Measurements from ENCODE around the gene RS1.

RS1 gene

DNA sequence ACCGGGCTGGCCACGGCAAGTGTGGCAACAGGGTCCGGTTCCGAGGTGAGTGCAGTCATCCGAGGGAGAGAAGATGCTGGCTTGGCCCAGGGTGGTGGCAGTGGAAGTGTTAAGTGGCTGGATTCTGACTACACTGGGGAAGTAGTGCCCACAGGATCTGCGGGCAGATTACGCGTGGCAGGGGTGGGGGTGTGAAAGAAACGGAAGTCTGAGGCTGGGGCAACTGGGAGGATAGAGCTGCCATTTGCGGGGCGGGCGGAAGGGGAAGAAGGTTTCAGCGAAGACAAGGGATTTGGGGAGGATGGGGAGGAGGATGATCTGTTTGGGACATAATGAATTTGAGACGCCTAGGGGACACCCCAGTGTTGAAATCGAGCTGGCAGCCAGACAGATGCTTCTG is 5.3 kb downstream of the RS1 start:
- DNase-seq = no peak

DNA sequence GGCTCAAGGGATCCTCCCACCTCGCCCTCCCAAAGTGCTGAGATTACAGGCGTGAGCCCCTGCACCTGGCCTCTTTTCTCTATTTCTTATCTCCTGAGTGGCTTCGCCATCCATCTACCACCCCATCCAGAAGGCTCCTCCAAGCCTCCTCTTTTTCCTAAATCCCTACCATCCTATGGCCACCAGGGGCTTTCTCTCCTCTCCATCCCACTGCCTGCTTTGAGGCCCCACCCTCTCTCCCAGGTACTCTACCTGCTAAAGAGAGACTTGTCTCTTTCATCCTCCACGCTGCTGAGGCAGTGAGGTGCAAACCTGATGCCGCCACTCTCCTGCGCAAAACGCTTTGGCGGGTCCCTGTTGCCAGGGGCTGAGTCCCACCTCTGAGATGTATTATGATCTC is 7.0 kb downstream of the RS1 start:
- DNase-seq = no peak

DNA sequence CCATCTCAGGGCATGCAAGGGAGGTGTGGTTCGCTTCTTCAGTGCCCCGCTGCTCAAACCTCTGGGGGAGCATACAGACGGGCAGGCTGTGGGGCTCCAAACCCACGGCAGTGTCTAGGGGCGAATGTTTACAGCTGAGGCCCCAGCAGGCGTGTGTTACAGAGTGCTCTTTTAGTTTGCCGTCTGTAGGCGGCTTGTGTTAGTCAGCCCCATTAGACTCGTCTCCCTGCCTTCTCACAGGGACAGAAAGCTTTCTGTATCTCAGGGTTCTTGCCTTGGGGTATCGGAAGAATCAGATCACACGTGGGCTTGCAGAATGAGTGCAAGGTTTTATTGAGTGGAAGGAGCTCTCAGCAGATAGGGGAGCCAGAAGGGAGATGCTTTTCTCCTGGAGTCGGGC is 10.6 kb downstream of the RS1 start:
- no peak for DNase-seq

DNA sequence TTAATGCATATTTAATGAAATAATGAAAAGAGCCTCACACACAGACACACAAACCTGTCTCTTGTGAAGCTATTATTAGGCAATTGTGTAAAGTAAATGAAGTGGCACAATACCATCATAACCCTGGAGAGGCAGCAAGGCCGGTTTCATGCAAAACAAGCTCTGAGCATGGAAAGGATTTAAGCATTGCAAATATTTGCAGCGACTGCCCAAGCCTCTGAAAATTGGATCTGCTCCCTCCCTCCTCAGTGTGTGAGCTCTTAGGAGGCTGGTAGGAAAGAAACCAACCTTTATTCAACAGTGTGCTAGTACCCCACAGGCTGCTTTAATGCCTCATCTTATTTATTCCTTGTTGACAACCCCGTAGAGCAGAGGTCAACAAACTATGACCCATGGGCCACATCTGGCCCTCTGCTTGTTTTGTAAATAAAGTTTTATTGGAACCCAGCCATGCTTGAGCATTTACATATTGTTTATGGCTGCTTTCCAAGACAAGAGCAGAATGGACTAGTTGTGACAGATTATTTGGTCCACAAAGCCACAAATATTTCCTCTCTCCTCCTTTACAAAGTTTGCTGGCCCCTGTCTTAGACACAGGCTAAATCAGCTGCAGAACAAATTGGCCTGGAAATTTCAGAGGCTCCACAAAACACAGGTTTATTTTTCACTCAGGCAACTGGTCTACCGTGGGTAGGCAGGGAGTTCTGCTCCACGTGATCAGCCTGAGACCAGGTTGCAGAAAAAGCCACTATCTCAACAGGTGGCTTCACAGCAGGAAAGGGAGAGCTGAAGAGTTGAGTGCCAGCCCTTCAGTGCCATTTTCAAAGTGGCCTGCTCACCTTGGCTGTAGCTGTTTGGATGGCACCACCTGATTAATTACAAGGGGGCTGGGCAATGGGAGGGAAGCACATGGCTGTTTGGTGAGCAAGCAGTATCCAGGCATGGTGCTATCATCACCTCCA is 16.8 kb downstream of the RS1 start:
- DNase-seq = no peak

DNA sequence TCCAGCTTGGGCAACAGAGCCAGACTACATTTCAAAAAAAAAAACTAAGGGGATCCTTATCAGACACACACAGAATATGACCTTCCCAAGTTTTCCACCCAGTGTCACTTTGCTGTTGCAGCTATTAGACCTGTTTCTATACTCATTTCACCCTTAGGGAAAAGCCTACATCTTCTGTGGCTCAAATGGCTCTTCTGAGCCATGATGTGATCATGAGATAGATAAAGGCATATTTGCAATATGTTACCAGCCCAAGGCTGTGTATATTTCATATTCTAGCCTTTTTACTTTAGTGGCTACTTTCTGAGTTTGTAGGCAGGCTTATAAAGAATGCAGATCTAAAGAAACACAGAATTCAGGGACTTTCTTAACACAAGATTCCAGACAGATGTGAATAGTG is 19.3 kb downstream of the RS1 start:
- DNase-seq = no peak

DNA sequence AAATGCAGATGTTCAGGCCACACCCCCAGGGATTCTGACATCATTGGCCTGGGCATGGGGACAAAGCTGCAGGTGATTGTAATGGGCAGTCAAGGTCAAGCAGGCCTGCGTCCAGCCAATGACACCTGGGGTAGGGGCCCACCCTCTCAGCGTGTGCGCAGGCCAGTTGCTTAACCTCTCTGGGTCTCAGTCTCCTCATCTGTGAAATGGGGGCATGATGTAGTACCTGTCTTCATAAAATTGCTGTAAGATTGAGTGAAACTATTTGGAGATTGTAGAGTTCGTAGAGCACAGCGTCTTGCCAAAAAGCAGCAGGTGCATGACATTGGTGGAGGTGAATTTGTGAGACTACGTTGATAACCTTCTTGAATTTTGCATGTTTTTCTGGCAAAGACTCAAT is 21.2 kb downstream of the RS1 start:
- no peak for DNase-seq

DNA sequence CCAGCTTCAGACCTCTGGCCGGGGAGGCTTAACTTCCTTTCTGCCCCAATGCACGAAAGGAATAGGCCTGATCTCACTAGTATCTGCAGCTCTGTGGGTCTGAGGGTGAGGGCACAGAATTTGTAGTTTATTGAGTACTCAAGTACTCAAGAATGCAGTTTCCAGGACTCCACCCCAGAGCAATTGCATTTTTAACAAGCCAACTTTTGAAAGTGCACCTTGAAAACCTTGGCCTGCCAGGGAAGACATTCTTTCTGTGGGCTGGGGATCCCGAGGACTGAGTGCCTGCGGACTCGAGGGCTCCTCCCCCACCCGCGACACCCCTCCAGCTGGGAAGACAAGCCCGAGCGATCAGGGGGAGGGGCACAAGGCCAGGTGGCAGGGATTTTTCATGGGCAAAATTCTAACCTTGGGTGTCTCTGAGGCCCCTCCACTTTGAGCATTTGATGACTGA is 22.4 kb downstream of the RS1 start:
- no peak for DNase-seq

DNA sequence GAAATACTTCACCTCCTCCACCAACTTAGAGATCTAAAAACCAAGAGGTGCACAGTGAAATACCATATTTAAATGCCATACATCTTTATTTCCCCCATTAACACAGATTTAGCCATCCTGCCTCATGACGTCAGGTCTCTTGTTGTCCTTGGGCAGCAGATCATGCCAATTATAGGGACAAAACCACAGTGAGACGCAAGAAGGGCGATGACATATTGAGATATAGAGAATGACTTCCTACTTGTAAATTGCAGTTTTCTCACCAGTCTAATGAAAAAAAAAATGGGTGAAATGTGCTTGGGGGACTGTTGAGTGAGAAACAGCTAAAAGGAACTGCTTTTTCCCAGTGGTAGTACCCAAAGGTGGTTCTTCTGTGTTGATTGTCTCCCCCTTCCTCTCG is 24.3 kb downstream of the RS1 start:
- DNase-seq = no peak

DNA sequence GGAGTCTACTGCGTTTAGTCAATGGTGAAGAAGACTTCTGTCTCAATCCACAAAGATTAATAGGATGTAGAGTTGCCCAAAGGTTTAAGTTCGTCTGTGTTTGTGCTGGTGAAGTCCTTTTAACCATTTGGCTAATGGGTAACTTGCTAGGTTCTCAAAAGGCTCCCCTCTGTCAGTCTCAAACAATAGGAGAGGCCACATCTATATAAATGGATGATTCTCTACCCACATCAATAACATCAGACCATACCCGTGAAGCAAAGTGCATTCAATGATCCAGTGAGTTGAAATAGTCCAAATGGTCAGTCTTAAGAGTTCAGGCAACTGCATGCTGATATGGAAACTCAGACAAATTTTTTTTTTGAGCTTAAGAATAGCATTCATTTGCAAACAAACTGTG is 28.1 kb downstream of the RS1 start:
- DNase-seq = no peak

DNA sequence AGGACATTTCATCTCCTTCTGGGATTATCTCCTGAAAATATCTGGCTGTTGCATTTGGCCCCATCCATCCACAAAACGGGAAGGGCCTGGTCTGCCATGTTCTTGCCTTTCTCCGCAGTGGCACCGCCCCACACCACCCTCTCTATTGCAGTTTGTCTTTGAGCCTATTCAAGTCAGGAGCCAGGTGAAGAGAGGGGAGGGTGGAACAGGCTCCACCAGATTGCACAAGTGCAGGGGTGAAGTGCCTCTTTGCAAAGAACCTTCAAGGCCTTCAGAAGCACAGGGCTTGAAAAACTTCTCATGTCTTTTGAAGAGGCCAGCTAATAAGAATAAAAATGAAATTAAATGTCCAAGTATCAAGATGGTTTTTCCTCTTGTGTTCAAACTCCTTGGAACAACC is 28.7 kb downstream of the RS1 start:
- no peak for DNase-seq

DNA sequence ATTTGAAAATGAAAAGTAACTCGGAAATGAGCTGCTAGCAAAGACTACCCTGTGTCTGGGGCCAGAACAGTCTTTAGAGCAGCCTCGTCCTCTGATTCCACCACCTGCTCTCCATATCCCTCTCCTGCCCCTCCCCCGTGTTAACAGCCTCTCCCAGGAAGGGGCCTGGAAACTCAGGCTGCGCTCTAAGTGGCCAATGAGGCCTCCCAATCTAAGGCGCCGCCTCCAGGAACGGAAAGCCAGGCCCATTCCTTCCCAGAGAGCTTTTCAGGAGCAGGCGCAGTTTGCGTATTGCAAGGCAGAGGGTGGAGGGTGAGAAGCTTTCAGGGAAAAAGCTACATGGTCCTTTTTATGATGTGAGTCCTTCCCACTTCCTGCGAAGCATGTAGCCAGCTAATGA is 31.2 kb downstream of the RS1 start:
- no peak for DNase-seq

DNA sequence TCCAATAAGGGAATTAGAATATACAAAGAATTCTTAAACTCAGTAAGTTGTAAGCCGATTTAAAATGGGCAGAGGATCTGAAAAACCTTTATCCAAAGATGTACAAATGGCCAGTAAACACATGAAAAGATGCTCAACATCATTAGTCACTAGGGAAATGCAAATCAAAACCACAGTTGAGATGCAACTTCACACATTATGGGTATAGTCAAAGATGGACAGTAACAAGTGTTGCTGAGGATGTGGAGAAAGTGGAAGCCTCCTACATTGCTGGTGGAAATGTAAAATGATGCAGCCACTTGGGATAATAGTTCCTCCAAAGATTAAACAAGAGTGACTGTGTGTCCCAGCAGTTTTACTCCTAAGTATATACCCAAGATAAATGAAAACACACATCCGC is 32.6 kb downstream of the RS1 start:
- DNase-seq = no peak

DNA sequence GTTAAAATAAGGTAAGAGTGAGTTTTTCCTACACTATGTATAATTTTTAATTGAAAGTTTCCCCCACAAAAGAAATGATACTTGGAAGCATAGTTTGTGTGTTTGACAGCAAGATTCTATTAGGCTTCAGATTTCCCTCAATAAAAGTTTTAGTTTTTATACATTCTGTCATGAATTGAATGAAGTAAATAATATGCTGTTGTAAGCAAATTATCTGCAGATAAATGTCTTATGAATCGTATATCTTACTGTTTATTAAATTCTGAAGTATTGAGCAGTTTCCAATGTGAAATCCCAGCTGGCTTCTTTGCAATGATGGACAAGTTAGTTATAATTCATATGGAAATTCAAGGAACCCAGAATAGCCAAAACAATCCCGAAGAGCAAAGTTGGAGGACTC is 33.5 kb downstream of the RS1 start:
- DNase-seq = no peak

DNA sequence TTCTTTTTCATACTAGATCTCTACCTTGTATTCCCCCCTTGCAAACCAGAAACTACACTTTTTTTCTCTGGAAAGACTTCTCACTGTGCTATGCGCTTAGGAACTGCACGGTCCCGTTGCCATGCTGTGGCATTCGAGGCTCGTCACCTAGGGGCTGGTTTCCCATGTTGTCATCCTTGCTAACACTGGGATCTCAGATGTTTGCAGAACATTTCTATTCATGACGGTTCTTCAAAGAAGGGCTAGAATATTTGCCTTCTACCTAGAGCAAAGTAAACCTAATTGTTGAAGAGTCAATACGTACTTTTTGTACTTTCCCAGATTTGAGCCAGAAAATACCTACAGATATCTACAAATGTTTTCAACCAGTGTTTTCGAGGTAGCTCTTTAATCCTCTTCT is 41.0 kb downstream of the RS1 start:
- no peak for DNase-seq

DNA sequence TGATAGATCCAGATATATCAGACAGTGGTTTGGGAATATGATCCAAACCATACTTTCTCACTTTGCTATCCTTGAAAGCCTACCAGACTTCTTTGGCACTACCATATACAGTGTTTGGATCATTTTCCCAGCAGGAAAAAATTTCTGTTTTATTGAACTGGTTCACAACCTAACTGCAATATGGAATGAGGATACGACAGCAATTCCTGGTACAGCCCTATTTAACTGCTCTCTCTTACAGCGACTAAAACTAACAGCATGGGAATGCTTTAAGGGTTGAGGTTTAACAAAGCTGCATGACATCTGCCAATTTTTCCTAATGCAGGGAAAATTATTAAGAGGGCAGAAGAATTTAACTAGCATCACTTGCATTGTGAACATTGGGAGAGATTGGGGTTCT is 47.3 kb downstream of the RS1 start:
- DNase-seq = no peak

DNA sequence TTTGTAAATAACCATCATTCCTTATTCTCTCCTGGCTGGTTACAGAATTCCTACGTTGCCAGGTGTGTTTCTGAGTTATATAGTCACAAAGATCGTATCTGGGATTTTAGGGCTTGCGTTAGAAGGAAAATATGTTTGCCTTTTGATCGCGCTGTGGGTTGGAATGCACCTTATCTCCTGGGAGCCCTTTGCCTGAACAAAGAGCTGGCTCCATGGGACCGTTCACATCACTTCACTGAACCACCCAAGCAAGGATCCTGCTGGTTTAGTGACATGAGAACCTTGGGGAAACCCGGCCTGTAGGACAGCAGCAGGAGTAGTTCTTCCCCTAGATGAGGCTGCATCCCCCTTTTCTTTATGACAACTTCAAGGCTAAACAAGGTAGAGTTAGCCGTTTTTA is 51.6 kb downstream of the RS1 start:
- no peak for DNase-seq

DNA sequence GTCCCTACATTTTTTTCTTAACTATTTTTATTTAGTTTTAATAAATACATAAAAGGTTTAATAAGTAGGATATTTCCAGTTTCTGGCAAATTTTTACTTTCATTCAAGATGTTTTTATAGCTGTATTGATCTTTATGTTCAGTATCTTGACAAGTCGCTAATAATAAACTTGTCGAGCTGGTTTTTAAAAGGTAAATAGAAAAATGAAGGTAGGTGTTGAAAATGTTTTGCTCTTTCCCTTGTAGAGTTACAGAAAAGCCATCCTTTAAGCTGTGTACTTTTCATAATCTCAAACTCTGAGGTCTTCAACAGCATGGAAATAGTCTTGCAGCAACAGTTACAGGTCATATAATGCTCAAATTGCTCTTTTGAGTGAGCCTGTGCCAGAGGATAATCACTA is 52.6 kb downstream of the RS1 start:
- no peak for DNase-seq

DNA sequence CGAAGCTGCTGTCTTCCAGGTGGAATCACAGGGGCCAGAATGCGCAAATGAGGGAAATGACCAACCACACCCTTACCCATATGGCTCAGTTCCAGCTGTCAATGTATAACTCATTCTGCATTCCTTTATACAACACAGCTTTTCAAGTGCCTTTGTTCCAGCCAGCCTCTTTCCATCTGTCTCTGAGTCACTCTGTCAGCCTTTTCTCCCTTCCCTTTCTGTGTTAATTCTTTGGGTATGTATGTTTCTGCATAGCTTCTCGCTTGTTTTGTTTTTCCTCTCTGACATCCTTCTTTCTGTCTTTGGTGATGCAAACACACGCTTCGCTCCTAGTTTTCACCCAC is 54.5 kb downstream of the RS1 start:
- DNase-seq = no peak

DNA sequence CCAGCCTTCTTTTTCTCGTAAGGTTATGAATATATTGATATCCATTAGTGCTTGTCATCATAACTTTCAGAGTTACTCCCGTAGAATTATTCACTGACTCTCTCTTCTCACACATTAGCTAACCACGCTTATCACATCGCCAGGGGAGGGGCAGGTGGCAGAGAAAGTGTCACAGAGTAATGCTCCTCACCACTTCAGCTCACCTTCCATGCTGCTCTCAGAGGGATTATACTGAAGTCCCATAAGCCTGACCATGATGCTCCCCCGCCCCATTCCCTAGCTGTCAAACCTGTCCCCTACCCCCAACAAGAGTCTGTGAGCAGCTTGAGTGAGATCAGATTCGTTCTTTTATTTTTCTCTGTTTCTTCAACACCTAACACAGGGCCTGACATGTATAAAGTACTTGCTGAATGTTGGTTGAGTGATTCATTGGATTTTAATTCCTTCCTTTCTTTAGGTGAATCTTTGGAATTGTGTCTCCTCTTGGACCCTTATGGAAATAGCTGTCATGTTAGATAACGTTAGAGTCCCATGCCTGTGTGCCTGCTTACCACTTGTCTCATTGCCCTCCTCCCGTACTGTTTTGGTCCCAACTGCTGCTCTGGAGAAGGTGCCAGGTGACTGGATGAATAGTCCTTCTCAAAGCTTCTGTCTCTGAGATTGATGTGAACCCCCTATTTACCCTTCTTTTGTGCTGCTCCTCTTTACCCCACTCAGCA is 55.1 kb downstream of the RS1 start:
- no peak for DNase-seq

DNA sequence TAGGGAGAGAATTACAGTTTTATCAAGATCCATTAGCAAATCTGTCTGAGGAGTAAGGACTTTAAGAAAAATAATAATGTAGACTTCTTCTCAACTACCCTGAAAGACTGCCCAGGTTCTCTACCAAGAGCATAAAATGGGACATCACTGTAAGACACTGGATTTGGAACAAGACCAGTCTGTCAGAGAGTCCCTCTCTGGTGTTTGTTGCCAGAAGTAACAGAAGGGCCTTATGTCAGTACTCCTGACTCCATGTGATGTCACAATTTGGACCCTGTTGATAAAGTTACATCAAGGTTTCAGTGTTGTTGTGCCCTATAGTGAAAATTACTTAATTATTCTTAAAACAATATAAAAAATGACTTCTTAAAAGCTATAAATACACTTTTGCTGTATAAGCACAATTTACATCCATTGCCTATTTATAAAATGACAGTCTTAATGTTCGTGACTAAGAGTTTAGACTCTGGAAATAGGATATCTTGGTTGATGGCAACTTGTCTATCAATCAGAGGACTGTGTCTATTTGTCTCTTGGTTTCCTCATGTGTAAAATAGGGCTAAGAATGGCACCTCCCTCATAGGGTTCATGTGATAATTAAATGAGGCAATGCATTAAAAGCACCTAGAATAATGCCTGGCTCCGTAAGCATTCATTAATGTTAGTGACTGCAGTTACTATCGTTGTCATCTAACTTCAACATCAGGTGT is 57.8 kb downstream of the RS1 start:
- DNase-seq = no peak

DNA sequence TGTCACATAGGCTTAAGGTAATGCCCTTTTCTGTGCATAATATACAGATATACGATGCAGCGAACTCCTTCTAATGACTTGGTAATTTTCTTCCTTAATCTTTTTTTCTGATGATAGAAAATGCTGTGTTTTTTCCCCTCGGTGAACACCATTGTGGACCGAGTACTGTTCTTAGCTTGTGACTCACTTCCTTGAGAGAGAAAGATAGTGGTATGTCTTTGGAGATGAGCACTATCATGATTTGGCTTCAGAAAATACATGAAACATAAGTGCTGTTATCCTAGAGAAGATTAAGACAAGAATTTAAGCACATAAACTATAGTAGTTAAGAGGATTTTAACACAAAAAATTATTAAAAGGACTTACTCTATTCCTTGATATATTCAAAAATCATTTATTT is 63.9 kb downstream of the RS1 start:
- no peak for DNase-seq

DNA sequence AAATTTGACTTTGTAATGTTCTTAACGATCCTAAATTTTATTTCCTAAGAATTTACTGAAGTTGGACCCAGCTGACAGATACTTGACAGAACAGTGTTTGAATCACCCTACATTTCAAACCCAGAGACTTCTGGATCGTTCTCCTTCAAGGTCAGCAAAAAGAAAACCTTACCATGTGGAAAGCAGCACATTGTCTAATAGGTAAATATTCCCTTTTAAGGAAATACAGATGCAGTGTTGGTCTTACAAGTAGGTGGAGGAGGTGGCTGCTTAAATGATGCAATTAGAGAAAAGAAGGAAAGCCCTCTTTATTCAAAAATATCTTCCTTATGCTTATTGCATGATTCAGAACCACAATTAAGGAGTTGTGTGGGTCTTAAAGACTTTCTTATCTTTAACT is 73.5 kb downstream of the RS1 start:
- DNase-seq = no peak

DNA sequence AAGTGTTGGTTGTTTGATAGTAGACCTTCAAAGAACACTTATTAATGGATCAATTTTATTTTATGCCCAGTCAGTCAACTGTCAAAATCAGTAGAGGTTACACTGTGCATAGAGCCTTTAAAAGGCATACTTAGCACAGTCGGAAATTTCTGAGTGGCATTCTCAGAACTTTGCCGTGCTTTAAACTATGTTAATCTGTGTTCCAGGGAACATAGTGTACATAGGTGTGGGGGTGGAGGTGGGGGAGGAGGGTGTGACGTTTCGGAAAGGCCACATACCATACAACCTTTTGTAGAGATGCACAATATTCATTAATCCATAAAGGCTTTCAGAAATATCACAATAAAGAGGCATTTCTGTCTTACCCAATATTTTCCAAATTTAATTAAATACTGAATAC is 75.8 kb downstream of the RS1 start:
- no peak for DNase-seq

DNA sequence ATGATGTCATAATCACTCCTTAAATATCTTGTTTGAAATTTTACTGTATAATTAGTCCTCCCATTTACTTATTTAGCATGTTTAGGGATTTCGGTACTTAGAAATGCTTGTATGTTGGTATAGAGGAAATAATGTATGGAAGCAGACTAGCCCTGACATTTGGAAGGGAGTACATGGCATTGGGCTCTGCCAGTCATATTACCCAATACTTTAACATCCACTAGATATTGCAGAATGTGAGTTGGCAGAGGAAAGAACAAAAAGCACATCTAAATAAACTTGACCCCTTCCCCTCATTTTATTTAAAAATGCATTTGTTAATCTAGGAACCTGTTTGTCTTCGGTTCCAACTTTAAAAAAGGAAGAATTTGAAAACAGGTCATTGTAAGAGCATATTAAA is 77.8 kb downstream of the RS1 start:
- no peak for DNase-seq
